ENCODE results near the gene ARHGAP6.

DNA sequence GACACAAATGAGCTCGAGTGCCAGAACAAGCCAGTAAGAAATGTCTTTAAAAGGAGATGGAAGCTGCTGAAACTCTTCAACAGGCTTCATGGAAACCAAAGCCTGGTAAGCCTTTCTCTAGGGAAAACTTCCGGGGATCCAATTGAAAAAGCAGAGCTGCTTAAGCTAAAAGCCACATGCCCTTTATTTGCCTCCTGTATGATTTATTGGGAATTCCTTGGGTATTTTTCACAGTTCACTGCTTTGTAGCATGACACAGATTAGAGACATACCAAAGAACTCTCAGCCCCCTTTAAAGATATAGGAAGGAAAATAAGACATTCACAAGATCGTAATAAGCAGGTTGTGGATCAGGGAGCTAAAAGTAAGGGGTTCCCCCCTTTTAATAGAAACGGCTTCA lies 6.5 kb upstream of the ARHGAP6 start:
- TF ChIP-seq, protein P1, sequence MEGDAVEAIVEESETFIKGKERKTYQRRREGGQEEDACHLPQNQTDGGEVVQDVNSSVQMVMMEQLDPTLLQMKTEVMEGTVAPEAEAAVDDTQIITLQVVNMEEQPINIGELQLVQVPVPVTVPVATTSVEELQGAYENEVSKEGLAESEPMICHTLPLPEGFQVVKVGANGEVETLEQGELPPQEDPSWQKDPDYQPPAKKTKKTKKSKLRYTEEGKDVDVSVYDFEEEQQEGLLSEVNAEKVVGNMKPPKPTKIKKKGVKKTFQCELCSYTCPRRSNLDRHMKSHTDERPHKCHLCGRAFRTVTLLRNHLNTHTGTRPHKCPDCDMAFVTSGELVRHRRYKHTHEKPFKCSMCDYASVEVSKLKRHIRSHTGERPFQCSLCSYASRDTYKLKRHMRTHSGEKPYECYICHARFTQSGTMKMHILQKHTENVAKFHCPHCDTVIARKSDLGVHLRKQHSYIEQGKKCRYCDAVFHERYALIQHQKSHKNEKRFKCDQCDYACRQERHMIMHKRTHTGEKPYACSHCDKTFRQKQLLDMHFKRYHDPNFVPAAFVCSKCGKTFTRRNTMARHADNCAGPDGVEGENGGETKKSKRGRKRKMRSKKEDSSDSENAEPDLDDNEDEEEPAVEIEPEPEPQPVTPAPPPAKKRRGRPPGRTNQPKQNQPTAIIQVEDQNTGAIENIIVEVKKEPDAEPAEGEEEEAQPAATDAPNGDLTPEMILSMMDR (IDR thresholded peaks at IDR 0.05), result no peak
- TF ChIP-seq POLR2A (IDR thresholded peaks at IDR 0.05), result no peak
